ENCODE results near the gene CCDC33. TPM values are rescaled to one million over a fixed set of nuclear protein-coding genes. Genes with fewer than 3 reads are reported as not detected.

CCDC33 gene
- total and polyA plus RNA-seq, 10 of the 15 experiments (the other 5 are each of a cell fraction or from before 2014, with no cell fraction given): 0.57 to 5.8 (median 4.3) TPM

DNA sequence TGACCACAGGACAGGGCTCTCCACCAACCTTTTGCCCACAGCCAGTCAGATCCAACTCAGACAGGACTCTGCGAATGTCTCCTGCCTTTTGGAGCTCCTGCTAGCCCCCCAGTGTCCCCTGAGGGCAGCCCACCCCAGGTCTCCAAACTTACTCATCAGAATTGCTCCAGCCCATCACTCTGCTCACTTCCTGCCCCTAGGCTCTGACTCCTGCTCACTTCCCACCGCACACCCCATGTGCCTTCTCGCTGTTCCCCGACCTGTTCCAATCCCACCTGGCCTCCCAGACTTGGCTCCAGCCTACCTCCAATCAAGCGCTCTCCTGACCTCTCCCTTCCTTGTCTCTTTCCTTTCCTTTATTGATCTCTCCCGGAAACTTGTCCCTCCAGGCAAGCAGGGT, 27.6 kb upstream of the CCDC33 start (continued):
- TF ChIP-seq HDAC2 (IDR thresholded peaks at IDR 0.05) (no peak), PAX8 (IDR thresholded peaks at IDR 0.05) (no peak)
- TF ChIP-seq, protein P1, sequence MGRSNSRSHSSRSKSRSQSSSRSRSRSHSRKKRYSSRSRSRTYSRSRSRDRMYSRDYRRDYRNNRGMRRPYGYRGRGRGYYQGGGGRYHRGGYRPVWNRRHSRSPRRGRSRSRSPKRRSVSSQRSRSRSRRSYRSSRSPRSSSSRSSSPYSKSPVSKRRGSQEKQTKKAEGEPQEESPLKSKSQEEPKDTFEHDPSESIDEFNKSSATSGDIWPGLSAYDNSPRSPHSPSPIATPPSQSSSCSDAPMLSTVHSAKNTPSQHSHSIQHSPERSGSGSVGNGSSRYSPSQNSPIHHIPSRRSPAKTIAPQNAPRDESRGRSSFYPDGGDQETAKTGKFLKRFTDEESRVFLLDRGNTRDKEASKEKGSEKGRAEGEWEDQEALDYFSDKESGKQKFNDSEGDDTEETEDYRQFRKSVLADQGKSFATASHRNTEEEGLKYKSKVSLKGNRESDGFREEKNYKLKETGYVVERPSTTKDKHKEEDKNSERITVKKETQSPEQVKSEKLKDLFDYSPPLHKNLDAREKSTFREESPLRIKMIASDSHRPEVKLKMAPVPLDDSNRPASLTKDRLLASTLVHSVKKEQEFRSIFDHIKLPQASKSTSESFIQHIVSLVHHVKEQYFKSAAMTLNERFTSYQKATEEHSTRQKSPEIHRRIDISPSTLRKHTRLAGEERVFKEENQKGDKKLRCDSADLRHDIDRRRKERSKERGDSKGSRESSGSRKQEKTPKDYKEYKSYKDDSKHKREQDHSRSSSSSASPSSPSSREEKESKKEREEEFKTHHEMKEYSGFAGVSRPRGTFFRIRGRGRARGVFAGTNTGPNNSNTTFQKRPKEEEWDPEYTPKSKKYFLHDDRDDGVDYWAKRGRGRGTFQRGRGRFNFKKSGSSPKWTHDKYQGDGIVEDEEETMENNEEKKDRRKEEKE (IDR thresholded peaks at IDR 0.05): no peak

DNA sequence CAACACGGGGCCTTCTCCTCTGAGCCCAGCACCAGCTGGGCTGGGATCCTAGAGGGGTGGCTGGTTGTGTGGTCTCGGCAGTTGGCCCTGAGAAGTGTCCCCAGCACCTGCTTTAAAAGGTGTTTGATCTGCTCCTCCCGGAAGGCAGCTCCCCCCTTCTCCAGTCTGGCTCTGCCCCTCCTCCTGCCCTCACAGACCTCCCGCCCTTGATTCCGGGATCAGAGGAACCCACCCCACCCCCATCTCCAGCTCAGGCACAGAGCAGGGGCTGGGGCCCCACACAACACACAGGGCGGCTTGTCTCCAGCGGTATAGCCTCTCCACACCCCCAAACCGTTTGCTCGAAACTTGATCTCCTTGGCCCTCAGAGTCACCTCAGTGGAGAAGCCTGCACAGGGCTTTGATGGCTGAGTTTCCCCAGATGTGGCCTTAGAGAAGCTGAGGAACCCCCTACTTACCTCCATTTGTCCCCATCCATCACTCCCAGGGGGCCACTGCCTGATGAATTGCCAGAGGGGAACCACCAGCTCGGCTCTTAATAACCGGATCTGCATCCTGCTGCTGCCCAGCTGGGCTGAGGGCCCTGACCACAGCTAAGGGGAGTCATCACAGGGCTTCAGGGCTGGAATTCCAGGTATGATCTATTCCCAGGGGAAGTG, 27.1 kb upstream of the CCDC33 start:
- no peak for DNase-seq (ENCODE audit: low read depth, low spot score)
- Histone ChIP-seq H3K27me3 (replicated peaks in 1 of 2; ENCODE audit: control insufficient read depth in 2 of 2, insufficient read depth in 2 of 2, low read length in 1 of 2) (no peaks in the 10 kb centered on the region; a peak in 1 of 4 replicates), H3K4me2 (ENCODE audit: control insufficient read depth, insufficient read depth) (0 out of 2 replicates have a peak overlapping the region, but pooled peaks have one; percentile 17), H3K36me3 (ENCODE audit: control insufficient read depth in 2 of 2, insufficient read depth in 2 of 2, low read length in 1 of 2) (no peaks in the 10 kb centered on the region), H3K9me3 (replicated peaks; ENCODE audit: control insufficient read depth, insufficient read depth, low read length) (no peaks in the 10 kb centered on the region), H3K4me1 (ENCODE audit: control insufficient read depth, insufficient read depth, low read length) (peaks cover 40% of the 10 kb centered on the region), H4K20me1 (ENCODE audit: control insufficient read depth, insufficient read depth) (no peaks in the 10 kb centered on the region), H3K9ac (ENCODE audit: control insufficient read depth, insufficient read depth, low read length) (no peak overlapping the region), H3K79me2 (ENCODE audit: control insufficient read depth, insufficient read depth, low read length) (no peaks in the 10 kb centered on the region), H2AFZ (ENCODE audit: control insufficient read depth, low read depth, low read length) (no peak overlapping the region), H3K27ac (ENCODE audit: control insufficient read depth, insufficient read depth) (no peak overlapping the region), H3K4me3 (no peak overlapping the region)
- in situ Hi-C loops (cut with MboI) (no loop called here), intact Hi-C loops (cut with micrococcal nuclease; ENCODE audit: unreplicated experiment) (no loop called here)
- 47% methylated on average over 11 of the region's 11 CpGs for WGBS (ENCODE audit: insufficient coverage, insufficient replicate concordance, low lambda C conversion rate, missing lambda C conversion rate)
- BruUV-seq (replicated peaks): no TSS peak
- ChIA-PET CTCF (no interaction called here), RAD21 (ENCODE audit: unreplicated experiment) (no interaction called here), SMC1A (ENCODE audit: uncharacterized antibody, unreplicated experiment) (no interaction called here), POLR2A (no interaction called here)
- TF ChIP-seq ZNF274 (IDR thresholded peaks at IDR 0.05; ENCODE audit: insufficient read depth, insufficient read length): no peak
- no peak for TF ChIP-seq LARP7 (IDR thresholded peaks at IDR 0.05)
- no peak for TF ChIP-seq KAT2A (conservative IDR thresholded peaks at IDR 0.05; ENCODE audit: control insufficient read depth, low read depth, low read length)
- no peak for TF ChIP-seq CBX3 (IDR thresholded peaks at IDR 0.05; ENCODE audit: borderline replicate concordance, low read depth)
- no peak for TF ChIP-seq FOXK2 (IDR thresholded peaks at IDR 0.05)
- TF ChIP-seq, protein P2, sequence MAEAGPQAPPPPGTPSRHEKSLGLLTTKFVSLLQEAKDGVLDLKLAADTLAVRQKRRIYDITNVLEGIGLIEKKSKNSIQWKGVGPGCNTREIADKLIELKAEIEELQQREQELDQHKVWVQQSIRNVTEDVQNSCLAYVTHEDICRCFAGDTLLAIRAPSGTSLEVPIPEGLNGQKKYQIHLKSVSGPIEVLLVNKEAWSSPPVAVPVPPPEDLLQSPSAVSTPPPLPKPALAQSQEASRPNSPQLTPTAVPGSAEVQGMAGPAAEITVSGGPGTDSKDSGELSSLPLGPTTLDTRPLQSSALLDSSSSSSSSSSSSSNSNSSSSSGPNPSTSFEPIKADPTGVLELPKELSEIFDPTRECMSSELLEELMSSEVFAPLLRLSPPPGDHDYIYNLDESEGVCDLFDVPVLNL (IDR thresholded peaks at IDR 0.05; ENCODE audit: low read depth, low read length): no peak
- TF ChIP-seq RELA (IDR thresholded peaks at IDR 0.05; ENCODE audit: borderline replicate concordance, partially characterized antibody): no peak
- TF ChIP-seq MTA3 (IDR thresholded peaks at IDR 0.05; ENCODE audit: borderline replicate concordance, low read length): no peak
- TF ChIP-seq MEF2B (IDR thresholded peaks at IDR 0.05; ENCODE audit: partially characterized antibody, poor library complexity, severe bottlenecking): peak; percentile 39
- 0 out of 2 replicates have a peak, but pooled peaks have one; percentile 23 for TF ChIP-seq SPI1 (IDR thresholded peaks at IDR 0.05; ENCODE audit: borderline replicate concordance, insufficient read depth, low read depth, low read length)
- peak; percentile 48; the same call in 1 of the 2 replicates for TF ChIP-seq EED (IDR thresholded peaks at IDR 0.05; ENCODE audit: low read depth)
- no peak for TF ChIP-seq ZNF622 (IDR thresholded peaks at IDR 0.05)
- TF ChIP-seq ESRRA (IDR thresholded peaks at IDR 0.05; ENCODE audit: low read length): no peak
- 0 out of 2 replicates have a peak, but pooled peaks have one; percentile 27 for TF ChIP-seq NFIC (IDR thresholded peaks at IDR 0.05; ENCODE audit: low read depth, low read length)
- no peak for TF ChIP-seq SIN3A (IDR thresholded peaks at IDR 0.05; ENCODE audit: low read depth, low read length)
- peak; percentile 55; the same call in 1 of the 2 replicates for TF ChIP-seq RUNX3 (IDR thresholded peaks at IDR 0.05; ENCODE audit: low read length)
- no peak for FAIRE-seq
- peak; percentile 12; the same call in 1 of the 3 replicates for ATAC-seq

Data from GM12878 (cell line).